HG03378 (cell line): ENCODE measurements around the gene PDIA3.
A peak's percentile ranks its signal among the peaks of the same experiment; 100 is the strongest.
"Not testable (repeated sequence)": the region's sequence is repeated elsewhere in the genome, so short reads cannot be mapped to it uniquely, and the experiment has no call there.

Source experiments
- ATAC-seq: cut with Tn5 transposase; IDR thresholded peaks from one replicate; pipeline ENCODE4 v1.9.1; 2021; ENCODE audit warnings: mild to moderate bottlenecking, moderate library complexity; ENCODE audit not compliant: unreplicated experiment

Gene PDIA3

DNA sequence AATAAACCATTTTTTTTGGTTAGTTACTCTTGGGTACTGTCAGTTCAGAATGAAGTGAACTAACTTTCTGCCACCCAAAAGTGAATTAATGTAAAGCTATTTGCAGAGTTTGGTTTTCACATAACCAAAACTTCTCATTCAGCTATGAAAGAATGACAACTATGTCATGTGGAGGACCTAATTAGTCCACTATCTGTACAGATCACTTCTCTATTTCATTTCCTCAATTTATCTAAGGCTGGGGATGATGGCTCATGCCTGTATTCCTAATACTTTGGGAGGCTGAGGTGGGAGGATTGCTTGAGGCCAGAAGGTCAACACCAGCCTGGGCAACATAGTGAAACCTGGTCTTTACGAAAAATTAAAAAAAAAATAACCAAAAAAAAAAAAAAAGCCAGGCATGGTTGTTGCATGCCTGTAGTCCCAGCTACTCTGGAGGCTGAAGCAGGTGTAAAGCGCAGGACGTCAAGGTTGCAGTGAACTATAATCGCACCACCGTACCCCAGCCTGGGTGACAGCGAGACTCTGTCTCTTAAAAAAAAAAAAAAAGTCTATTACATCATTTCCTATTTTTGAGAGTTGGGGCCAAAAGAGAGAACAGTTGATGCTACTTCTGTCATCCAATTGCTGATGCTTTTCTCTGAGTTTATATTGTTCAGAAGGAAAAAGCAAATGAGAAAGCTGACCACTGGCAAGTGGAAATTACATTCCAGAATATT, 62.9 kb downstream of the PDIA3 start:
- ATAC-seq, result peak; percentile 45

DNA sequence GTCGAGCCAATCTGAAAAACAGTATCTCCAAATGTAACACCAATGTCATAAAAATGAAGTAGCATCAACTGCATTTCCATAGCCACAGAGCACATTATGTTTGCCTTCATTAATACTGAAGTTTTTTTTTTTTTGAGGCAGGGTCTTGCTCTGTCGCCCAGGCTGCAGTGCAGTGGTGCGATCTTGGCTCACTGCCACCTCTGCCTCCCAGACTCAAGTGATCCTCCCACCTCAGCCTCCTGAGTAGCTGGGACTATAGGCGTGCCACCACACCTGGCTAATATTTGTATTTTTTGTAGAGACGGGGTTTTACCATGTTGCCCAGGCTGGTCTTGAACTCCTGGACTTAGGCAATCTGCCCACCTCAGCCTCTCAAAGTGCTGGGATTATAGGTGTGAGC, 68.8 kb downstream of the PDIA3 start:
- not testable (repeated sequence) for ATAC-seq

DNA sequence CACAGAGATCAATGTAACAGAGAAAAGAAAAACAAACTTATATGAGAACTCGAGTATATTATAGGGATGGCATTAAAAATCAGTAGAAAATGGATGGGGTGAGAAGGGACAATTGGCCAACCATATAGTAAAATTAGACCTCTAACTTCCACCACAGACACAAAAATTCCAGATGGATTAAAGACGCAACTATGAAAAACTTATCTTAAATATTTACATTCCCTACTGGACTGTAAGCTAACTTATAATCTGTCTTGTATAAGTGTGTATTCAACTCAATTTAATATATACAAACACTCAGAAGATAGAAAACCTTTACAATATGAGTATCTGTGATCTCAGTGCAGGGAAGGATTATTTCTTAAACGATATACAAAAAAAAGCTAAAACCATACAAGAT, 75.3 kb downstream of the PDIA3 start:
- no peak for ATAC-seq
